GM12872 (cell line): ENCODE data around the gene CRIP1.

Experiments
- TF ChIP-seq, protein P1 (sequence below): IDR thresholded peaks from 3 replicates; pipeline ENCODE4 v1.5.1; 2011; ENCODE audit warnings: low read depth, mild to moderate bottlenecking, low read length, moderate library complexity; ENCODE audit not compliant: insufficient read depth

CRIP1 gene

DNA sequence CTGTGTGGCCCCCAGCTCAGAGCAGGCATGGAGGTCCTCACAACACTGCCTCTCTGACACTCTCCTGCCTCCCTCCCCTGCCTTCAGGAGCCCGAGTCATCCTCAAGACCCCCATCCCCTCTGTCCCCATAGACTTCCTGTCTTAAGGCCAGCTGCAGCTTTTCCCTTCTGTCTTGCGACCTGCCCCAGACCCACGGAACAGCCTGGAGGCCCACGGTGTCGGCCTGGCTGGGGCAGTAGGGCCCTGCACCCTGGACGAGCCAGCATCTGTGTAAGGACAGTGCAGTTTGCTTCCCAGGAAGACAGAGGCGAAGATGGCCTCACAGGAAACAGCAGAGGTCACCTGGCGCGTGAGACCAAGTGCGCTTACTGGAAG lies 14.0 kb downstream of the CRIP1 start:
- TF ChIP-seq, protein P1, sequence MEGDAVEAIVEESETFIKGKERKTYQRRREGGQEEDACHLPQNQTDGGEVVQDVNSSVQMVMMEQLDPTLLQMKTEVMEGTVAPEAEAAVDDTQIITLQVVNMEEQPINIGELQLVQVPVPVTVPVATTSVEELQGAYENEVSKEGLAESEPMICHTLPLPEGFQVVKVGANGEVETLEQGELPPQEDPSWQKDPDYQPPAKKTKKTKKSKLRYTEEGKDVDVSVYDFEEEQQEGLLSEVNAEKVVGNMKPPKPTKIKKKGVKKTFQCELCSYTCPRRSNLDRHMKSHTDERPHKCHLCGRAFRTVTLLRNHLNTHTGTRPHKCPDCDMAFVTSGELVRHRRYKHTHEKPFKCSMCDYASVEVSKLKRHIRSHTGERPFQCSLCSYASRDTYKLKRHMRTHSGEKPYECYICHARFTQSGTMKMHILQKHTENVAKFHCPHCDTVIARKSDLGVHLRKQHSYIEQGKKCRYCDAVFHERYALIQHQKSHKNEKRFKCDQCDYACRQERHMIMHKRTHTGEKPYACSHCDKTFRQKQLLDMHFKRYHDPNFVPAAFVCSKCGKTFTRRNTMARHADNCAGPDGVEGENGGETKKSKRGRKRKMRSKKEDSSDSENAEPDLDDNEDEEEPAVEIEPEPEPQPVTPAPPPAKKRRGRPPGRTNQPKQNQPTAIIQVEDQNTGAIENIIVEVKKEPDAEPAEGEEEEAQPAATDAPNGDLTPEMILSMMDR, result no peak

DNA sequence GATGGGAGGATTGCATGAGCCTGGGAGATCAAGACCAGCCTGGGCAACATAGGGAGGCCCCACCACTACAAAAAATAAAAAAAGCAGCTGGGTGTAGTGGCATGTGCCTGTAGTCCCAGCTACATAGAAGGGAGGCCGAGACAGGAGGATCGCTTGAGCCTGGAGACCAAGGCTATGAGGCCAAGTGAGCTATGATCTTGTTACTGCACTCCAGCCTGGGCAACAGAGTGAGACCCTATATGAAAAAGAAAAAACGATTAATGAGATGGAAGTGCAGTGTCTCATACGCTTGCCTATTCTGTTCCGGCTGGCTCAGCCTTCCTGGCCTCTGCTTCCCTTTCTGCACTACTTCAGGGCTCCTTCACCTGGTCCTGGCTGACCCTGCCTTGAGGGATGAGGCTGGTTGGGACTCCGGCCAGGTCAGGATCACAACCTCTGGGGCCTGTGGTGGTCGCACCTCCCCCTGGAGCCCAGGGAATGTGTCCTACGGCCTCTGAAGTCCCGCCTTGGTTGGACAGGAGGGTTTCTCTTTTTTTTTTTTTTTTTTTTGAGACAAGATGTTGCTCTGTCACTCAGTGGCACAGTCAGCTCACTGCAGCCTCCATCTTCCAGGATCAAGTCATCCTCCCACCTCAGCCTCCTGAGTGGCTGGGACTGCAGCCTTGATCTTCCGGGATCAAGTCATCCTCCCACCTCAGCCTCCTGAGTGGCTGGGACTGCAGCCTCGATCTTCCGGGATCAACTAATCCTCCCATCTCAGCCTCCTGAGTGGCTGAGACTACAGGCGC lies 15.0 kb downstream of the CRIP1 start:
- TF ChIP-seq, protein P1, result no peak

DNA sequence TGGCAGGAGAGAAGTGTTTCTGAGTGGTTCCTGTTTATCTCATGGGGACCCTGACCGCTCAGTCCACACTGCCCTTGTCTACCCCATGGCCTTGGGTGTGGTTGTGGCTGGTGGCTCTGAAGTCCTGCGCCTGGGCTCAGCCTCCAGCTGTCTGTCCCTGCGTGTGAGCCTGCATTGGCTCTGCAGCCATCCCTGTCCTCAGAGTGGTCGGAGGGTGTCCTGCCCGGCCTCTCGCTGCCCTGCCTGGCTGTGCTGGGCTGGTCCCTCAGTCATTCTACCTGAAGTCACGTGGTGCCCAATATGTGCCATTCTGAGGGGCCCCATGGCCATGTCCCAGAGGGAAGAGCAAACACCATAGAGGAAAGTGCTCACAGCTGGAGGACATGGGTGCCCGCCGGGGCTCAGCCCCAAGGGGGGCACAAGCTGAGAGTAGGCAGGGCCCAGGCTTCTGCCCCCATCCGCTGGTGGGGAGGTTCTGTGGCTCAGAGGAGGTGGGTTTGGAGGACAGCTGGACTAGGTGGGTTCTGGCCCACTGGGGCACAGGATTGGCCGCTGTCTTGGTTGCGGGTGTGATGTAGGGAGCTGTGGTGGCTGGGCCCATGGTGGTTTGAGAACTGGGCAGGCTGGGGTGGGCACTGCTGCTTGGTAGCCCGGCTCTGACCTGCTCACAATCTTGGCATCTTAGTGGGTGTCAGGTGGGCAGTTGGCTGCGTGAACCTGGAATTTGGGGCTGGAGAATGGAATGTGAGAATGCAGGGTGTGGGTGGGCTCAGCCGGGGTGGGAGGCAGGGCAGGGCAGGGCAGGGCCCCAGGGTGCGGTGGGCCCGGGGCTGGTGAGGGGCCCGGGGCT lies 16.0 kb downstream of the CRIP1 start:
- TF ChIP-seq, protein P1, result no peak

DNA sequence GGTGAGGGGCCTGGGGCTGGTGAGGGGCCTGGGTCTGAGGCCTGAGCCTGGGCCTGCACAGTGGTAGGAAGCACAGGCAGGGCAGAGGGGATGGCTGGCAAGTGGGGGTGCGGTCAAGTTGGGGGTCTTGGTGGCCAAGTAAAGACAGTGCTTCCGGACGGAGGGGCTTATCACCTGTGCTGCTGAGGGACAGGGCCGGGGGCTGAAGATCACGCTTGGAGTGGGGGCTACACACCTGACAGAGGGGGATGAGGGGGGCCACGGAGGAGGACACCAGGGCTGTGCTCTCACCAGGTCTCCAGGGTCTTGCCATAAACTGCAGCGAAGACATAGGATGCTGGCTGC lies 16.6 kb downstream of the CRIP1 start:
- TF ChIP-seq, protein P1, result no peak

DNA sequence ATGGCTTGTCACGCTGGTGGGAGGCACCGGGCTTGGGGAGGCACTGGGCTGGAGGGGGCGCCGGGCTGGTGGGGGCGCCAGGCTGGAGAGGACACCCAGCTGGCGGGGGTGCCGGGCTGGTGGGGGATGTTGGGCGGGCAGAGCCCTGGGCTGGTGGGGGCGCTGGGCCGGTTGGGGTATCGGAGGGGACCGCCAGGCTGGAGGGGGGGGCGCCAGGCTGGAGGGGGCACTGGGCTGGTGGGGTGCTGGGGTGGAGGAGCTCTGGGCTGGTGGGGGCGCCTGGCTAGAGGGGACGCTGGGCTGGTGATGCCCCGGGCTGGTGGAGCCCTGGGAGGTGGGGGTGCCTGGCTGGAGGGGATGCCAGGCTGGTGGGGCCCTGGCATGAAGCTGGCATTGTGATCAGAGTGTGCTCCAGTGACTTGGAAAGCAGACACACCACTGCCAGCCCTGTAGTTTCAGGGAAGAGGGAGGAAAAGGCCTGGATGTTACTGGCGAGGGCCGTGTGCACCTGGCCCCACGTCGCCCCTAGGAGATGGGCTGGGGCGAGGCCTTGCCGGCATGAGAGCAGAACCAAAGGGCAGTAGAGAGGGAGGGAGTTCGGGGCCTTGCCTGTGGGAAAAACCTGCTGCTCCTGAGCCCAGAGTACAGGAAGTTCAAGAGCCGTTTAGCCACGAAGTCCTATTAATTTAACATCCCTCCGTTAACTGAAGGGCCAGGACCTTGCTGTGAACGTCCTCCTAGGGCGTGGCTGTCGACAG lies 17.4 kb downstream of the CRIP1 start:
- TF ChIP-seq, protein P1, result no peak

DNA sequence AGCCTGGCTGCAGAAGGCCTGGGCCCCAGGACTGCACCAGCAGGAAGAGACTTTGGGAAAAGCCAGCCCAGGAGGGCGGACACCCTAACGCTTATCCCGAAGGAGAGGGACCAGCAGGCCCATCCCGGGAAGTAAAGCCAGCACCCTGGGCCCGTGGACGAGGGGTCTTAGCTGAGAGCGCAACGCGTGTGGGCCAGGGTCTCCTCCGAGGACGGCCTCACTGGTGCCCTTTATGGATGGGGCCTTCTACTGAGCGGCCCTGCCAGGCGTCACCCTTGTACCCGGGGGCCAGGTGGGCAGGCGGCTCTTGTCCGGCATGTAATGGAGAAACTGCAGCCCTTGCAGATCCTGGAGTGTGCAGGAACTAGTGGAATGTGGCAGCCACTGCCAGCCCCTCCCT lies 18.4 kb downstream of the CRIP1 start:
- TF ChIP-seq, protein P1, result no peak

DNA sequence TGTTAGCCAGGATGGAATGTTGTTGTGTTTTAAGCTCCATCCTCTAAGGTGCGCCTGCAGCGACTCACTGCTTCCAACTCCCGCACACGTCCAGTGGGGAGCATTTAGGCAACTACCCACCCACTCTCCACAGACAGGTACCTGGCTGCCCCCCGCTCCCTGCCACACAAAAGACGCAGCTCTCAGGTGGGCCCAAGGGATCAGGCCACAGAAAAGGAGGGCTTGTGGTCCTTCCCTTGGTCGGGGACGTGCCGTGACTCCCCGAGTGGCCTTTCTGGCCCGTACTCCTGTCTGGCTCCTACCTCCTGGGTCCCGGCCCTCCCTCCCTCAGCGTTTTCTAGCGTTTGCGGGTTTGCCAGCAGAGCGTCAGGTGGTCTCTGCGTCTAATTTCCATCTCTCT lies 20.6 kb downstream of the CRIP1 start:
- TF ChIP-seq, protein P1, result no peak
